ENCODE measurements around the gene POU2AF1. TPM values are rescaled to one million over a fixed set of nuclear protein-coding genes. Genes with fewer than 3 reads are reported as not detected.

The POU2AF1 gene
- total RNA-seq, 3 donors from 2014 or later, result 0.16 to 5.6 (median 3.5) TPM

GRCh38 chr11:111410951-111411350 lies 31.9 kb upstream of the POU2AF1 start:
- DNase-seq (ENCODE audit: low spot score in 2 of 2), result no peak
- intact Hi-C loops (cut with DNase I; ENCODE audit: low total_unique reads), result no loop called here

DNA sequence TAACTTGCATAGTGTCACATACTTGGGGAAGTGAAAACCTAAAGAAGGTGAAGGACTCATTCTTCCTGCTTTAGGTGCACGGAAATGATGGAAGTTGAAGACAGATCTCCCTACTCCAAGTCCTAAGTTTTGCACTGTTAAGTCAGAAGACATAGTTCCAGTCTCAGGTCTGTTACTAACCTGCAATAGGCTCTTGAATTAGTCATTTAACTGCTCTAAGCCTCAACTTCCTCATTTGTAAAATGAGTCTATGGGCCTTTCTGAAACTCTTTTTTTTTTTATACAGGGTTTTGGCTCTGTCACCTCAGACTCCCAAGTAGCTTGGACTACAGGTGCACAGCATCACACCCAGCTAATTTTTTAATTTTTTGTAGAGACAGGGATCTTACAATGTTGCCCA lies 30.8 kb upstream of the POU2AF1 start:
- Histone ChIP-seq H3K9me3 (no peaks in the 10 kb centered on the region), H3K4me1 (no peaks in the 10 kb centered on the region), H3K27me3 (no peaks in the 10 kb centered on the region), H3K36me3 (no peaks in the 10 kb centered on the region), H3K27ac (no peak overlapping the region), H3K4me3 (no peak overlapping the region)
- intact Hi-C loops (cut with DNase I; ENCODE audit: low total_unique reads), result no loop called here
- TF ChIP-seq, protein P1, sequence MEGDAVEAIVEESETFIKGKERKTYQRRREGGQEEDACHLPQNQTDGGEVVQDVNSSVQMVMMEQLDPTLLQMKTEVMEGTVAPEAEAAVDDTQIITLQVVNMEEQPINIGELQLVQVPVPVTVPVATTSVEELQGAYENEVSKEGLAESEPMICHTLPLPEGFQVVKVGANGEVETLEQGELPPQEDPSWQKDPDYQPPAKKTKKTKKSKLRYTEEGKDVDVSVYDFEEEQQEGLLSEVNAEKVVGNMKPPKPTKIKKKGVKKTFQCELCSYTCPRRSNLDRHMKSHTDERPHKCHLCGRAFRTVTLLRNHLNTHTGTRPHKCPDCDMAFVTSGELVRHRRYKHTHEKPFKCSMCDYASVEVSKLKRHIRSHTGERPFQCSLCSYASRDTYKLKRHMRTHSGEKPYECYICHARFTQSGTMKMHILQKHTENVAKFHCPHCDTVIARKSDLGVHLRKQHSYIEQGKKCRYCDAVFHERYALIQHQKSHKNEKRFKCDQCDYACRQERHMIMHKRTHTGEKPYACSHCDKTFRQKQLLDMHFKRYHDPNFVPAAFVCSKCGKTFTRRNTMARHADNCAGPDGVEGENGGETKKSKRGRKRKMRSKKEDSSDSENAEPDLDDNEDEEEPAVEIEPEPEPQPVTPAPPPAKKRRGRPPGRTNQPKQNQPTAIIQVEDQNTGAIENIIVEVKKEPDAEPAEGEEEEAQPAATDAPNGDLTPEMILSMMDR (IDR thresholded peaks at IDR 0.05), result no peak
- TF ChIP-seq POLR2A (IDR thresholded peaks at IDR 0.05), result no peak
- no peak for TF ChIP-seq POLR2AphosphoS5 (IDR thresholded peaks at IDR 0.05)
- no peak for DNase-seq (ENCODE audit: low spot score in 2 of 2)

More at GRCh38 chr11:111410951-111411350, 31.9 kb upstream of the POU2AF1 start:
- H3K9me3 ChIP-seq, result no peaks in the 10 kb centered on the region
- no peak overlapping the region for H3K4me3 ChIP-seq
- TF ChIP-seq POLR2AphosphoS5 (IDR thresholded peaks at IDR 0.05), result no peak
- no peak for TF ChIP-seq POLR2A (IDR thresholded peaks at IDR 0.05)
- TF ChIP-seq, protein P1 (IDR thresholded peaks at IDR 0.05), result no peak
- H3K4me1 ChIP-seq, result no peaks in the 10 kb centered on the region
- no peak overlapping the region for H3K27ac ChIP-seq
- no peaks in the 10 kb centered on the region for H3K36me3 ChIP-seq
- H3K27me3 ChIP-seq, result no peaks in the 10 kb centered on the region

DNA sequence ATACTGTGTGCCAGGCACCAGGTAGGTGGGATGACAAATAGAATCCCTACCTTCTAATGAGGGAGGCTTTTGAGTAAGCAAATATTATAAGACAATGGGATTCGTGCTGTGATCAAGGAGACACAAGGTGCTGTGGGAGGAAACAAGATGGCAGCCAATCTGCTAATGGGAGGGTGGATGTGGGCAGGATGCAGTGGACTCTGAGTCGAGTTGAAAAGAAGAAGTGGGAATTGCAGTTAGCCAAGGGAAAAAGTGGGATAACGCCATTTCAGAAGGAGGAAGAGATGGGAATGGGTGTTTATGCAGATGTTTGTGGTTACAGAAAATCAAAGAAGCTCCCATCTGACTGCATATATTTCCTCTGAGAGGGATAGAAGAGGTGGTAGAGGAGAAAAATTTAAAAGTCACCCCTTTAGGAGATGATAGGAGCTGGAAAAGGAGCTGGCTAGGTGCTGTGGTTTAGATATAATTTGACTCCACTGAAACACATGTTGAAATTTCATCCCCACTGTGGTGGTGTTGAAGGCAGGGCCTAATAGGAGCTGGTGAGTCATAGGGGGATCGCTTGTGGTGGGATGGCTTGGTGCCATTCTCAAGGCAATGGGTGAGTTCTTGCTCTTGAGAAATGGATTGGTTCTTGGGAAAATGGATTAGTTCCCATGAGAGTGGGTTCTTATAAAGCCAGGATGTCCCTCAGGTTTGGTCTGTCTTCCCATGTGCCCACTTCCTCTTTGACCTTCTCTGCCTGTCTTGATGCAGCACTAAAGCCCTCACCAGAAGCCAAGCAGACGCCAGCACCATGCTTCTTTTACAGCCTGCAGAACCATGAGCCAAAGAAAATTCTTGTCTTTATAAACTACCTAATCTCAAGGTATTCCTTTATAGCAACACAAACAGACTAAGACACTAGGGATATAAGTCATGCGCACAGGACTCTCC lies 30.0 kb upstream of the POU2AF1 start:
- H3K36me3 ChIP-seq, result no peaks in the 10 kb centered on the region
- H3K27me3 ChIP-seq, result no peaks in the 10 kb centered on the region
- no peak overlapping the region for H3K27ac ChIP-seq
- intact Hi-C loops (cut with DNase I; ENCODE audit: low total_unique reads), result loop anchor here (1.0 kb wide), 1 partner anchor 14 kb away; no protein-coding TSS in a partner anchor
- no peak for DNase-seq (ENCODE audit: low spot score in 2 of 2)
- no peak overlapping the region for H3K4me3 ChIP-seq
- H3K4me1 ChIP-seq, result no peaks in the 10 kb centered on the region
- TF ChIP-seq POLR2AphosphoS5 (IDR thresholded peaks at IDR 0.05), result no peak
- no peak for TF ChIP-seq POLR2A (IDR thresholded peaks at IDR 0.05)
- TF ChIP-seq, protein P1 (IDR thresholded peaks at IDR 0.05), result no peak
- no peaks in the 10 kb centered on the region for H3K9me3 ChIP-seq

DNA sequence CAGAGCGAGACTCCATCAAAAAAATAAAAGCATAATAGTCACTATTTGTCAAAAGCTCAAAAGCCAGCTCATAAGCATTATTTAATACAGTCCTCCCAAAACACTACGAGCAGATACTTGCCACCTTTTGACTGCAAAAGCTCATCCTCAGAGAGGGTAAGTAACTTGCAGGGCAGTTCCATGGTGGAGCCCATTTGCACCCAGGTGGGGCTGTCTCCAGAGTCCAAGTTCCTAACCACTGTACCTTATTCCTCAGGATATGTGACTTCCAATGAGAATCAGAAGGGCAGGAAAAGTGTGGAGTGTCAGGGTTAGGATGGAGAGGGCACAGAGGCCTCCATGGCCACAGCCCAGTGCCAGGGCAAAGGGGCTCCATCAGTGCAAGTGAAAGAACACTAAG lies 28.6 kb upstream of the POU2AF1 start:
- intact Hi-C loops (cut with DNase I; ENCODE audit: low total_unique reads), result loop anchor here (1.0 kb wide), 1 partner anchor 12 kb away; no protein-coding TSS in a partner anchor
- Histone ChIP-seq H3K9me3 (no peaks in the 10 kb centered on the region), H3K27ac (no peak overlapping the region), H3K4me1 (no peaks in the 10 kb centered on the region), H3K36me3 (no peaks in the 10 kb centered on the region), H3K4me3 (no peak overlapping the region), H3K27me3 (no peaks in the 10 kb centered on the region)
- no peak for DNase-seq (ENCODE audit: low spot score in 2 of 2)
- TF ChIP-seq POLR2AphosphoS5 (IDR thresholded peaks at IDR 0.05) (no peak), POLR2A (IDR thresholded peaks at IDR 0.05) (no peak)
- TF ChIP-seq, protein P1 (IDR thresholded peaks at IDR 0.05), result no peak

- no peaks in the 10 kb centered on the region for H3K27me3 ChIP-seq
- no peak for DNase-seq (ENCODE audit: low spot score in 2 of 2)
- no peak overlapping the region for H3K27ac ChIP-seq
- no peak overlapping the region for H3K4me3 ChIP-seq
- no peaks in the 10 kb centered on the region for H3K36me3 ChIP-seq
- intact Hi-C loops (cut with DNase I; ENCODE audit: low total_unique reads), result no loop called here
- H3K9me3 ChIP-seq, result no peaks in the 10 kb centered on the region
- TF ChIP-seq POLR2AphosphoS5 (IDR thresholded peaks at IDR 0.05), result no peak
- TF ChIP-seq, protein P1 (IDR thresholded peaks at IDR 0.05), result no peak
- no peak for TF ChIP-seq POLR2A (IDR thresholded peaks at IDR 0.05)
- no peaks in the 10 kb centered on the region for H3K4me1 ChIP-seq
Observed at GRCh38 chr11:111406589-111406988, 27.5 kb upstream of the POU2AF1 start.

All from breast epithelium (tissue), 4 donors.